ENCODE measurements around the gene ADAMTSL5.
A peak's percentile ranks its signal among the peaks of the same experiment; 100 is the strongest.

Gene ADAMTSL5

DNA sequence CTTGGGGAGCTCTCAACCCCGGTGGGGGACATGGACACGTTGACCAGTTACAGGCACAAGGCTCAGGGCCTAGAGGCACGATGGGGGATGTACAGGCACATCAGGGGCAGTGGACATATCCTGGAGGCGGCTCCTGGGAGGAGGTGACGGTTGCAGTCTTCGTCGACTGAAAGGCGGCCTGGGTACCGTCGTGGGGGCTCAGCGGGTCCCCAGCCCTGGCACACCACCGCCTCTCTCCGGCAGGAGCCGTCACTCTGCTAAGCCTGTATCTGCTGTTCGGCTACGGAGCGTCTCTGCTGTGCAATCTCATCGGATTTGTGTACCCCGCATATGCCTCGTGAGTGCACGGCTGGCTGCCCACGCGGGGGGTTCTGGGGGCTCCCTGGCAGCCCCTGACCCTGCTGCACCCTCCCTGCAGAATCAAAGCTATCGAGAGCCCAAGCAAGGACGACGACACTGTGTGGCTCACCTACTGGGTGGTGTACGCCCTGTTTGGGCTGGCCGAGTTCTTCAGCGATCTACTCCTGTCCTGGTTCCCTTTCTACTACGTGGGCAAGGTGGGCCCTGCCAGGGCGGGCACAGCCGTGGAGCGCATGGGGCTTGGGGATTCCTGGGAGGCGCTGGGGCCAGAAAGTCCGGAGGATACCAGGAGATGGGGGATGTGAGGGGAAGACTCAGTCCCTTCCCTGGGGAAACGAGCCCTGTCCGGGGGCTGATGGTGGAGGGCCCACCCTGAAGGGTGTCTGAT lies 17.6 kb downstream of the ADAMTSL5 start:
- no peak for DNase-seq

DNA sequence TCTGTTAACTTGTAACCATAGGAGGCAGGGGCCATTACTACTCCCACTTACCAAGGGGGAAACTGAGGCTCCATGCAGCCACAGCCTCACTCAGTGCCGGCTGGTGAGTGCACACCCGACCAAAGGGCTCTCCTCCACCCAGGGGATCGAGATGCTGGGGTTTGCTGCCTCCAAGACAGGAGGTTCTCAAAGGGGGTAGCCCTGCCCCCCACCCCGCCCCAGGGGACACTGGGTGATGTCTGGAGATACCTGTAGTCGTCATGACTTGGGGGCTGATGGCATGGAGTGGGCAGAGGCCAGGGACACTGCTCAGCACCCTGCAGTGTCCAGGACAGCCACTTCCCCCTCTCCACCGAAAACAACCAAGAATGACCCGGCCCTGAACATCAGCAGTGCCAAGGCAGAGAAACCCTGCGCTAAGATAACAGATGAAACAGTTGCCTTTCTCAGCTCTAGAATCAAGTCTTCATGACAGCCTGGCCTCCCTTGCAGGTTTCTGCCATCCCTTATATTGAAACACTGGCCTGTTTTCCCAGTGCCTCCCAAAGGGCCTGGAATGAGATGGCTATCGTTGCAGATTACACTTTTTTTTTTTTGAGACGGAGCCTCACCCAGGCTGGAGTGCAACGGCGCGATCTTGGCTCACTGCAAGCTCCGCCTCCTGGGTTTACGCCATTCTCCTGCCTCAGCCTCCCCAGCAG lies 18.6 kb downstream of the ADAMTSL5 start:
- DNase-seq = no peak

DNA sequence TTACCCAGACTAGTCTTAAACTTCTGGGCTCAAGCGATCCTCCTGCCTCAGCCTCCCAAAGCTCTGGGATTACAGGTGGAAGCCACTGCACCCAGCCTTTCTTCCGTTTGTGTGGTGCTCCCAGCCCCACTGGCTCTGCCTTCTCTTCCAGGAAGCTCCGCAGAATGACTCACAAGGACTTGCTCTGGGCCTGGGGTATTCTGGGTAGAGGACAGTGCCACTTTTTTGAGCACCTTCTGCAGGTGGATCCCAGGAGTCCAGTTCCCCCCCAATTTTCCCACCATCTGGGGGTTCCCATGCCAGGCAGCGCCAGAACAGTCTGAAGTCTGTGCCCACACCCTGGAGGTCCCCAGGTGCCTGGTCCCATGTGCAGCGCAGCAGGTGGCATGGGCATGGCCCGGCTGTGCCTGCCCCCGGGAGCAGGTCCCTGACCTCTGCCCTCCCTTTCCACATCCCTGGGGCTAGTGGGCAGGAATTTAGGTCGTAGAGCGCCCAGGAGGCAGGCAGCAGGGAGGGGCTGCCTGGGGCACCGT lies 20.3 kb downstream of the ADAMTSL5 start:
- DNase-seq = no peak

DNA sequence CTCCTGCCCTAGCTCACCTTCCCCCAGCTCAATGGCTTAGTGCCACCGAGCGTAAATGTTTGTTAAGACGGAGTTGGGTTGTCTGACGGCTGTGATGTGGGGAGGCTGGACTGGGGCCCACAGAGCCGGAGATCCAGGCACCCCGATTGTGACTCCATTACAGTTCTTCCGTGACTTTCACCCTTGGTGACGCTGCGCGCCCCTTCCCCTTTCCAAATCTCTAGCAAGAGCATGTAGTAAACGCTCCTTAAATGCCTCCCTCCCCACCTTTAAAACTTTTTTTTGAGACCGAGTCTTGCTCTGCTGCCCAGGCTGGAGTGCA lies 21.0 kb downstream of the ADAMTSL5 start:
- DNase-seq = no peak

DNA sequence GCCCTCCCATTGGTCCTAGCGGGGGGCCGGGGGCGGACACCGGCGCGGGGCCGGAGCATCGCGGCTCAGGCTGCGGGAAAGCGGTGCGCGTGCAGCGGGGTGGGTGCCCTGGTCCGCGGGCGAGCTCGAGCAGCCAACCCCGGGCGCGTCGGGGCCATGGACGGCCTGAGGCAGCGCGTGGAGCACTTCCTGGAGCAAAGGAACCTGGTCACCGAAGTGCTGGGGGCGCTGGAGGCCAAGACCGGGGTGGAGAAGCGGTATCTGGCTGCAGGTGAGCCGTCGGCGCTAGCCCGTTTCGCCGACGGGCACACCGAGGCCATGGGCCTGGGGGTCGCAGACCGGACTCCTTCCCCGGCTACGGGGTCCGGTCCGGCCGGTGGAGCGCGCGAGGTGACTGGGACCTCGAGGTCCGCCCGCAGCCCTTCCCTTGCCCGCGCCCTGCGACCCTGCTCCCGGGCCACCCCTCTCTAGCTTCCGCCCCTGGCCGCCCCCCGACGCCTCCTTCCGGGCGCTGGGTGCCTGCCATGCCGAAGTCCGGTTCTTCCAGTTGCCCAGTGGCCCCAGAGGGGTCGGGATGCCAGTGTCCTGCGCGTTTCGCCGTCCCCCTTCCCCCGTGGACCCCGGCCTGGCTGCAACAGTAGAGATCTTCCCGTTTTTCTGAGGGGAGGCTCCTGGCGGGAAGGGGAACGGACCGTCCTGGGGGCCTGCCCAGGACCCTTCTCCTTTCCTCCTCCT lies 21.5 kb downstream of the ADAMTSL5 start, which contains the start of gene REEP6:
Gene REEP6 (plus strand): TSS at position 68 of the 735 bp plus-strand sequence. CDS start 89 bp downstream, at position 157.
- DNase-seq = no peak

DNA sequence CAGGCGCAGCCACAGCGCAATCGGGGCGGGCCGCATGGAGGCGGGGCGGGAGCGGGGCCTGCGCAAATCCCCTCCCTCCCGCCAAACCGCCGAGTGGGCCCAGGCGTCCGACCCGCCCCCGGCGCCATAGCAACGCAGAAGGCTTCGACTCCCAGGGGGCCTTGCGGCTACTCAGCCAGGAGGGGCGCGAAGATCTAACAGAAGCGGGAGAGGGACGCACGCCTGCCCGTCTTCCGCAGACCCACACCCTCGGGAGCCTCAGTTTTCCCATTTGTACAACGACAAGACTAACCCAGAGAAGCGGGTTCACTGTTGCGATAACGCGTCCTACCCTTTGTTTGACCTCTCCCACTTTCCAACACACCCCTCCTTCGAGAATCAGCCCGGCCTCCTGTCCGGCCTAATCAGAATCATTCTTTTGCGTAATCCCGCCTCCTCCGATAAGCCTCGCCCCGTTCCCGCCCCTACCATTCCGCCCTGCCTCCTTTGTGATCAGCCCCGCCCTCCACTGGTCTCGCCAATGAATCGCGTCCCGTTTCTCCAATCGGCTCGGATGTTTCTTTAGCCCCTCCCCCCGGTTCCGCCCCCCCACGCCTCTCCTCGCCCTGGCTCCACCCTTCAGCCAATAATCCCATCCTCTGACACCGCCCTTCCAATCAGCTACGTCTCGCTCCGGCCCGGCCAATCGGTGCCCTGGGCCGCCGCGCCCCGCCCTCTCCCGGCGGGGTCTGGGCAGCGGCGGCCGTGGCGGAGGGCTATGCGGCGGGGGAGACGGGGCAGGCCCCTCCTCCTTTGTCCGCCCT lies 22.3 kb downstream of the ADAMTSL5 start, which contains the start of gene PCSK4:
Gene PCSK4 (minus strand): TSS at position 40 of the 803 bp plus-strand sequence. CDS start 4 bp downstream, at position 36.
- peak; percentile 98 for DNase-seq

DNA sequence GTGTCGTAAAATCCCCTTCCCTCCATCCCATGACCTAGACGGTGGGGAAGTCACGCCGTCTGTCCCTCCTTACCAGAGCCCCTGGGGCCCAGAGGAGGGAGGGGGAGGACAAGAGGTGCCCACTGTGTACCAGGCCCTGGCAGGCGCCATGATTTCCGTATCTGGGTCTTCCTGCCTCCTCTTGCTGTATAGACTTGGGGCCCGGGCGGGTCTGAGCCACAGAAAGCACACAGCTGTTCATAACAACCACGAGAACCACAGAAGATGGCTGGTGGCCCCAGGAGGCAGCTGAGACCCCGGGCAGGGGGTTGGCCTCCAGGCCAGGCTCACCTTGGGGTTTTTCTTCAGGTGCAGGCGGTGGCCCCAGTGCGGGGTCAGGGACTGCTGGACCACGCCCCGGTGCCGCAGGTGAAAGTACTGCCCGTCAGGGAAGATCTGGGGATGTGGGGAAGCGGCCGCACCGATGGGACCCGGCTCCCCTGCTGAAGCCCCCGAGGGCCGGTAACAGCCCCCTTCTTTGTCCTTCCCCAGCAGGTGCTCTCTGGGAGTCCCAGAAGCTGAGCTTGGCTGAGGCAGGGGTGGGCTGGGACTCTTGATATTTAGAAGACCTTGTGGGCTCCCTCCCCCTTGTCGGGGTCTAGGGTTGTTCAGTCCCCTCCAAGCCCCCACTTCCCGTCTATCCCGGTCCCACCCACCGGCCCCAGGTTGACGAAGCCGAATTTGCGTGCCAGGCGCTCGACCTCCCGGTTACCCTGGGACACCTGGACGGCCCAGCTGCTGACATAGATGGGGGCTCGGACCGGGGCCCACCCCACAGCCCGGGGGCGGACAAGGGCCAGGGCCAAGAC lies 23.1 kb downstream of the ADAMTSL5 start:
- DNase-seq = no peak

DNA sequence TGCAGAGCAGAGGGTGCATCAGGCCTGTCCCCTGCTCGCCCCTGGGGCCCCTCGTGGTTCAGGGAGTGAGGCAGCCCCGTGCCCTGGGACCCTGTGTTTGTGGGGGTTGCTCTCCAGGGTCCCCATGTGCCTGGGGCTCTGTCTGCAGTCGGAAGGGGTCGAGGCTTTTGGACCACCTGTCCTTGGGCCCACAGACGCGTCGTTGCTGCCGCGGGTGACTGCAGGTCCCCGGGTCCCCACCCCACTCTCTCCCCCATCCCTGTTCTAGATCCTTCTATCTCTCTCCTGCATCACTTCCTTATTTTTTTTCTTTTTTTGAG lies 24.6 kb downstream of the ADAMTSL5 start:
- DNase-seq = no peak

DNA sequence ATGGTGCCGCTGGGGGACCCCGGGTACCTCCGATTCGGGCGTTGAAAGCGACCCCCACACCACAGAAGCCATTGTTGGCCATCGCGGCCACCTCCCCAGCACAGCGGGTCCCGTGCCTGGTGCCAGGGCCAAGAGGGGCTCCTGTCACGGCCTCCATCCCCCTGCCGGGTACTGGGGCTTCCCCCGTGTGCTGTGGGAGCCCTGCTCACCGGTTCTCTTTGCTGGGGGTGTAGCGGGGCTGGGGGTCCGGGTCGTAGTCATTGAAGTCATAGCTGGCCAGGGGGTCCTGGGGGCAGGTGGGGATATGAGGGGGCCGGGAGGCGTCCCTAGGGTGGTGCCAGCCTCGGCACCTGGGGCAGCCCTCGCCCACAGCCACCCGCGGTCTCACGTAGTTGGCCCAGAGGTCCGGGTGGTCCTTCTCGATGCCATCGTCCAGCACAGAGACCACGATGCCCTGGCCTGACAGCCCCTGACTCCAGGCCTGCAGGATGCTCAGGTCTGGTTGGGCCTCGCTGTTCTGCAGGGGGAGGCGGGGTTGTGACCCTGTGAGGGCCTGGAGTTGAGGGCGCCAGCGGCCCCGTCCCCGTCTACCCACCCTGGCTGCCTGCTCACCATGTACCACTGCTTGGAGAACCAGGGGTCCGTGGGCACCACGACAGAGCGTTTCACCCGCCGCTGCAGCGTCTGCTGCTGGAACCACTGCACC lies 25.1 kb downstream of the ADAMTSL5 start:
- DNase-seq = no peak

DNA sequence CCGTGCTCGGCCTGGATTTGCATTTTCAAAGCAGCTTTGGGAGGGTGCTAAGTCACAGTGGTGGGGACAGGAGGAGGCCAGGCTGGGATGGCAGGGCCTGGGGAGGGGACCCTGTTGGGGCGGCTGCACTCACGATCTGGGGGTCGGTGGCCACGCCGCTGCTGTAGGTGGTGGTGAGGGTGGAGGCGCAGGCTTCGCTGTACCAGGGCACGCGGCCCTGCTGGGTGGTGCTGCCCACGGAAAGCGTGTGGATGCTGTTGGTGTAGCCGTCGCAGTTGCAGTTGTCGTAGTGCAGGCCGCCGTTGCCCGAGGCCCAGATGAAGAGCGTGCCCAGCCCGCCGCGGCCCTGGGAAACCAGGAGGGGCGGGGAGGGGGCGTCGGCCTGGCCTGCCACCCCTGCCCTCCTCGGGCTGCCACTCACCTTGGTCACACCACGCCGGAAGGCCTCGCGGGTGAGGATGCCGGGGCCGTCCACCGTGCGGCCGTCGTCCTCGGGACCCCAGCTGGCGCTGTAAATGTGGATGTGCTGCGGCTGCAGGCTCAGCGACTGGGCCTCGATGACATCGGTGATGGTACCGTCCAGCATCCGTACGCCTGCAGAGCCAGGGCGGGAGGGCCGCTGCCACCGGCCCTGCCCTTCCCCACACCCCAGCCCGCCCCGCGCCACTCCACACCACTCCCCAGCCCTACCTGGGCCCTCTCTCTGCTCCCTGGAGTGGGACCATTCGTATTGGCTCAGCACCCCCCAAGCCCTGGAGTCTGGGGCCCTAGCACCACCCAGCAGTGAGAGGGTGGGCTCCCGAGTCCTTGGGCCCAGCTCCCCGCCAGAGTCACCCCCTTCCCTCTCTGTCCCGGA lies 25.9 kb downstream of the ADAMTSL5 start:
- DNase-seq = no peak

DNA sequence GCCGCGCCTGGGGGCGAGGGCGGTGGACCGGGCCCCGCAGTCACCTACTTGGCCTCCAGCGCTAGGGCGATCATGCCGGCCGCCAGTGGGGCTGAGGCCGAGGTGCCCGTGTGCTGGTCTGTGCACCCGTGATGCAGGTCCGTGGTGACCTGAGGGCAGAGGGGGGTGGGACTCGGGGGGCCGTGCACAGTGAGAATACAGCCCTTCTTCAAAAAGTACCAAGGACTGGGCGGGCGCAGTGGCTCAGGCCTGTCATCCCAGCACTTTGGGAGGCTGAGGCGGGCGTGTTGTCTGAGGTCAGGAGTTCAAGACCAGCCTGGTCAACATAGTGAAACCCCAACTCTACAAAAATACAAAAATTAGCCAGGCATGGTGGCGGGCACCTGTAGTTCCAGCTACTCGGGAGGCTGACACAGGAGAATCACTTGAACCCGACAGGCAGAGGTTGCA lies 28.8 kb downstream of the ADAMTSL5 start:
- DNase-seq = no peak

DNA sequence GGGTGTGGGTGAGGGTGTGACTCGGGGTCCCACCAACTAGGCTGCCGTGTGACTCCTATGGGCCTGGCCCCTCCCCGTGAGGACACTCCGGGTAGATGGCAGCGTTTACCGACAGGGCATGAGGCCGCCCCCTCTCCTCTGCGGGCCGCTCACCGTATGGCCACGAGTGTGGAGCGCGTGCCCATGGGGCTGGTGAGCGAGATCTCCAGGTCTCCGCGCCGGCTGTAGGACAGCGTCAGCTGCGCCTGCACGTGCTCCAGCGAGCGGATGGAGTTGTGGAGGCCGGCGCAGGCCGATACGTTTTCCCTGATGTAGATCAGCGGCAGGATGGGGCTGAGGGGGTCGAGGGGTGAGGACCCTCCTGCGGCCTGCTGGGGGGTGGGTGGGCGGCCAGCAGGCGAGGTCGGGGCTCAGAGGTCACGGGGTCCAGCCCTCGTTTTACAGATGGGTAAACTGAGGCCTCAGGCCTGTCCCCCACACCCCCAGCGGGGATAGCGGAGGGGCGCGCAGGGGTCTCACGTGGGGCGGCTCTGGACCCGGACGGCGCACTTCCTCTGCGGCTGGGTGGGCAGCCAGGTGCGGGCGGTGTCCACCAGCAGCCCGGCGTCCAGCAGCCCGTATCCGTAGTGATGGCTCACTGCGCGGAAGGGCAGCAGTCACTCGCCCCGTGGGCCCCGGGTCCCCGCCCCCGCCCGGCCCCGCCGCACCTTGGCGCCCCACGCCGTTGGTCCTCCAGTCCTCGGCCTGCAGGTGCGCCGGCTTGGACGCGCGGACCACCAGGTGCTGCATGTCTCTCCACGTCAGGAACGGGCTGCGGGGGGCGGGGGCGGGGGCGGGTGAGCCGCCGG lies 29.5 kb downstream of the ADAMTSL5 start:
- DNase-seq = no peak

DNA sequence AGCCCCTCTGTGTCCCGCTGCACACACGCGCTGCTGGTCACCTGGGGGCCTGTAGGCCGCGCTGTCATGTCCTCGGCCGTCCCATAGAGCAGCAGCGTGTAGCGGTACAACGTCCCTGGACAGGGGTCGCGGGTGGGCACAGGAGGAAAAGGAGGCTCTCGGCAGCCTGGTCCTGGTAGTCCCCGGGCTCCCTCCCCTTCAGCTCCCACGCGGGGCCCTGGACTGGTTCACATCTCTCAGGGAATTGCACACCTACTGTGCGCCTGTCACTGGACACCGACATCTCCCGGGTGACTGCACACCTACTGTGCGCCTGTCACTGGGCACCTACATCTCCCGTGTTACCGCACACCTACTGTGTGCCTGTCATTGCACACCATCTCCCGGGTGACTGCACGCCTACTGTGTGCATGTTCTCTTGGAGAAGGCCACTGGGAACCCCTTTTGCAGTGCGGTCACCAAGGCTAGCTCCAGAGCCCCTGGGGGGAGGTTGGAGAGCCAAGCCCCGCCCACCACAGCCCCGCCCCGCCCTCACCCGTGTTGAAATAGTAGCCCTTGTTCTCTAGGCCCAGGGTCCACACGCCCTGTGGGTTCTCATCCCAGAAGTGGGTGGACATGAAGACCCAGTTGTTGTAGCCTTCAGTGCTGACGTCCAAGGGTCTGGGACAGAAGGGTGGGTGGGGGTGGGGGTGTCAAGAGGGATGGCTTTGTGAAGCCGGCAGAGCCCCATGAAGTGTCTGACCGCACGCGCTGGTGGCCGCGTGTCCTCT lies 30.3 kb downstream of the ADAMTSL5 start:
- DNase-seq = no peak

DNA sequence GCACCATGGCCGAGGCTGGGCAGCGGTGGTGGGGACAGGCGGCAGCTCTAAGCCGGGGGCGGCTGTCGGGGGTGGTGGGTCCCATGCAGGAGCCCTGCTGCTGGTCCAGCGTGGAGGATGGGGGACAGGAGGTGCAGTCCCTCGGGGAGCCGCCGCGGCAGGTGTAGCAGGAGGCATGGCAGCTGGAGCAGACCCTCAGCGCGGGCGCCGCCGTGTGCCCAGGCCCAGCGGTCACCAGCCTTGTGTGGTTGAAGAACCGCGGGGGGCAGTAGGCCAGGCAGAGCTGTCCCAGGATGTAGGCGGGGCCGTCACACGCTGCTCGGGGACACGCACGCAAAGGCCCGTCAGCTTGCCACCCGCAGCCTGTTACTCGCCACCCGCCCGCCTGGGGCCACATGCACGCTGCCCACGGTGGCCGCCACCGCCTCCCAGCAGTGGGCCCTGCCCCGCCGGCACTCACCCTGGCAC lies 30.9 kb downstream of the ADAMTSL5 start:
- DNase-seq = no peak

DNA sequence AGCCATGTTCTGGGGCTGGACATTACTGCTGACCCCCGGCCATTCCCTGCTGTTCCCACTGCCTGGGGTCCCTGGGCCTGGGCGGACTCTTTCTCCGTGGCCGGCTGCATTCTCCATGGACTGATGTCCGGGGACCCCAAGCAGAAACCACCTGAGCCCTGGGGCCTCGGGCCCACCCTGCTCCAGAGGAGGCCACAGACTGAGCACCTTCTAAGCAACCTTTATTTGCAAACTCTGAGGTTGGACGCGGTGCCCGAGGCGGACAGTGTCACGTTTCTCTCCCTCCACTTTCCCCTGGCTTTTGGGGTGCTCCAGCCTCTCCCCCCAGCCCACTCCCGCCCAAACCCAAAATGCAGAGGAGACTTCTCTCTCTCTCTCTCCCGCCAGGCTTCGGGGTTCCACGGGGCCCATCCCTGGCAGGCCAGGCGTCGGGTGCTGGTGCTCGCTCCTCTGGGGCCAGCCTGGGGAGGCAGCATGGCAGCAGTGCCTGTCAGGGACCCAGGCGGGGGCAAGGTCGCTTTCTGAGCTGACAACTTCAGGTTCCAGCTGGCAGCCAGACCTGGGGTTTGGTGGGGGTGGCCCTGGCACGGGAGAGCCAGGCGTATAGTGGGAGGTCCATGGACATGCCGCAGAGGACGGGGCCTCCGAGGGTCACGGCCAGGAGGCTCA lies 31.5 kb downstream of the ADAMTSL5 start:
- DNase-seq = no peak

DNA sequence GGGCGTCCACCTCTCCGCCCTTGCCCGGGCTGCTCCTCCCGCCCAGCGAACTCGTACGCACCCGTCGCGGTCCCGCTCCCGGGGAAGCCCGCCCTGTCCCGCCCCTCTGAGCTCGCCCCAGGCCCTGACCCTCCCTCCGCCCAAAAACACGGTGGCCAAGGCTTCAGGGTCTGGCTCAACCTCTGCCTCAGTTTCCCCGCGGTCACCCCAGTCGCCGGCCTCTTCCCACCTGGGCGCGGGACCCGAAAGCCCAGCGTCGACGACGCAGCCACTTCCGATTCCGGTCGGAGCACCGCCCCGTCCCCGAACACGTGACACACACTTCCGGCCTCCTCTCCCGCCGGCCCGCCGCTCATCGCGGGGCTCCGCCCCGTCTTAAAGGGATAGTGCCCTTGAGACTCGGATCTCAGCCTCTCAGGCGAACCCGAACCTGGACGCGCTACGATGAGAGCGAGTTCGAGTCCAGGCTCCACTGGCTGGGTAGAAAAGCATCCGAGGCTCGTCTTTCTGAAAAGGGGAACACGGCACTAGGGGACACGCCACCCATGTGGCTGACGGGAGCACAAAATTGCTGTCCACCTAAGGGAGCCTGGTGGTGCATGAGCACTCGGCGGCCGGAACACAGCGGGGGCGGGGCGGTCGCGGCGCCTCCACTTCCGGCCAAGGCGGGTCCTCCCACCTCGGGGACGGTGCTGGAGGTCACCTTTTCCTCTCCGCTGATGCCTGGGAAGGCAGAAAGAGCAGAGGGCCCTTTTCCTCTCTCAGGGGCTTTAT lies 33.7 kb downstream of the ADAMTSL5 start, which contains the start of gene C19orf25:
Gene C19orf25 (minus strand): TSS at position 282 of the 774 bp plus-strand sequence. CDS start 312 bp downstream, outside the sequence.
- DNase-seq = peak; percentile 89 to 91

Measured in activated CD4-positive, alpha-beta T cell treated with anti-CD3 and anti-CD28 coated beads for 4 hours (primary cell).